Keratinocyte (primary cell): ENCODE data around the gene METTL27.

Experiments
- EZH2 ChIP-seq: IDR thresholded peaks from one replicate; pipeline ENCODE4 v1.6.1; 2012; ENCODE audit warnings: inconsistent platforms, mild to moderate bottlenecking, low read length, moderate library complexity
- TF ChIP-seq, protein P1 (sequence below), 3 experiments: IDR thresholded peaks in 1 of 3; conservative IDR thresholded peaks in 1 of 3; optimal IDR thresholded peaks in 1 of 3; 2 replicates in 2 of 3; 3 replicates in 1 of 3; pipeline versions ENCODE3 to v1.5.1; 2011; ENCODE audit warnings: low read length in 3 of 3, mild to moderate bottlenecking in 3 of 3, moderate library complexity in 2 of 3, control low read depth in 1 of 3, inconsistent platforms in 1 of 3; ENCODE audit not compliant: insufficient read depth in 2 of 3; ENCODE audit errors: extremely low read depth in 1 of 3

DNA sequence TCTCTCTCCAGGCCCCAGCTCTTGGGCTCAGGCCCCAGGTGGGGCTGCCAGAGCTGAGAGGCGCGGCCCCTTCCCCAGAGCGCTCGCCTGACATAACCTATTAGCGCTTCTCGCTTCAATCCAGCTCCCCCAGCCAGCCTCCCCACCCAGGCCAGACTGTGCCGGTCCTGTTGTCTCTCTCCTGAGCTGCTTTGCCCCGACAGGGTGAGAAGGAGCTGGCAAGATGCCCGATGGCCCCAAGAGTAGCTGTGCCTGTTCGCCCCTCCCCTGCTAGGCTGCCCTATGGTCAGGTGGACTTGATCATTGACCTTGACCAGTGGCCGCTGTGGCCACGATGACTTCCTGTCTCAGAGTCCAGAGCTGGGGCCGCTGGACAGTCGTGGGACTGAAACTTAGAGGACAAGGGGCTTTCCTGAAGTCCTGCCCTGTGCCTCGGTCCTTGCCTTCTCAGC, 27.8 kb upstream of the METTL27 start:
- no peak for TF ChIP-seq EZH2
- TF ChIP-seq, protein P1, sequence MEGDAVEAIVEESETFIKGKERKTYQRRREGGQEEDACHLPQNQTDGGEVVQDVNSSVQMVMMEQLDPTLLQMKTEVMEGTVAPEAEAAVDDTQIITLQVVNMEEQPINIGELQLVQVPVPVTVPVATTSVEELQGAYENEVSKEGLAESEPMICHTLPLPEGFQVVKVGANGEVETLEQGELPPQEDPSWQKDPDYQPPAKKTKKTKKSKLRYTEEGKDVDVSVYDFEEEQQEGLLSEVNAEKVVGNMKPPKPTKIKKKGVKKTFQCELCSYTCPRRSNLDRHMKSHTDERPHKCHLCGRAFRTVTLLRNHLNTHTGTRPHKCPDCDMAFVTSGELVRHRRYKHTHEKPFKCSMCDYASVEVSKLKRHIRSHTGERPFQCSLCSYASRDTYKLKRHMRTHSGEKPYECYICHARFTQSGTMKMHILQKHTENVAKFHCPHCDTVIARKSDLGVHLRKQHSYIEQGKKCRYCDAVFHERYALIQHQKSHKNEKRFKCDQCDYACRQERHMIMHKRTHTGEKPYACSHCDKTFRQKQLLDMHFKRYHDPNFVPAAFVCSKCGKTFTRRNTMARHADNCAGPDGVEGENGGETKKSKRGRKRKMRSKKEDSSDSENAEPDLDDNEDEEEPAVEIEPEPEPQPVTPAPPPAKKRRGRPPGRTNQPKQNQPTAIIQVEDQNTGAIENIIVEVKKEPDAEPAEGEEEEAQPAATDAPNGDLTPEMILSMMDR (optimal IDR thresholded peaks at IDR 0.05 in 1 of 3, IDR thresholded peaks at IDR 0.05 in 1 of 3, conservative IDR thresholded peaks at IDR 0.05 in 1 of 3; ENCODE audit: extremely low read depth in 1 of 3, insufficient read depth in 2 of 3, low read length in 3 of 3), result no peak
